ENCODE measurements around the gene LTK.
"Not testable (repeated sequence)": the region's sequence is repeated elsewhere in the genome, so short reads cannot be mapped to it uniquely, and the experiment has no call there.

Gene LTK

GRCh38 chr15:41473418-41473817 is 40.2 kb downstream of the LTK start:
- no peak for DNase-seq

- not testable (repeated sequence) for DNase-seq
Observed at GRCh38 chr15:41469644-41470043, 44.0 kb downstream of the LTK start.

GRCh38 chr15:41466711-41467110 is 46.9 kb downstream of the LTK start:
- DNase-seq = no peak

GRCh38 chr15:41465822-41466421 is 47.7 kb downstream of the LTK start:
- no peak for DNase-seq

- no peak for DNase-seq
Observed at GRCh38 chr15:41464889-41465580, 48.6 kb downstream of the LTK start.

- DNase-seq = no peak
Observed at GRCh38 chr15:41462084-41462795, 51.4 kb downstream of the LTK start.

Measured in stimulated activated CD4-positive, alpha-beta T cell treated with anti-CD3 and anti-CD28 coated beads, Interleukin-12 subunit alpha, Interleukin-12 subunit beta, amount 100 ng/mL, for 4 hours (primary cell).